Measurements from ENCODE around the gene MYRF.

The MYRF gene

DNA sequence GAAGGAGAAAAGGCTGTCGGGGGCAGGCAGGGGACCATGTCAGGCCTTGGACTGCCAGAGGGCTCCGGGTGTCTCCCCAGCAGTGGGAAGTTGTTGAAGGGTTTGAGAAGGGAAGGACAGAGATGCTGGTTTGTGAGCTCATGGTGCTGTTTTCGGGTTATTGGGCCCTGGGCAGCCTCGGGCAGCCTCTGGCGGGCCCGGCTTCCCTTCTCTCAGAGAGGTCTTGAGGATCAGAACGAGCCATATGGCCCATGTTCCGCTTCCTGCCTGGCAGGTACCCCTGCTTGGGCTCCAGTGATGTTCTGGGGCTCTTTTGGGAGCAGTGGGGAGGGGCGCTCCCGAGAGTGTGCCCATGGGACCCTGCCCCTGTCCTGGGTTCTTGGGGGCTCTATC is 9.8 kb downstream of the MYRF start:
- DNase-seq, result no peak

DNA sequence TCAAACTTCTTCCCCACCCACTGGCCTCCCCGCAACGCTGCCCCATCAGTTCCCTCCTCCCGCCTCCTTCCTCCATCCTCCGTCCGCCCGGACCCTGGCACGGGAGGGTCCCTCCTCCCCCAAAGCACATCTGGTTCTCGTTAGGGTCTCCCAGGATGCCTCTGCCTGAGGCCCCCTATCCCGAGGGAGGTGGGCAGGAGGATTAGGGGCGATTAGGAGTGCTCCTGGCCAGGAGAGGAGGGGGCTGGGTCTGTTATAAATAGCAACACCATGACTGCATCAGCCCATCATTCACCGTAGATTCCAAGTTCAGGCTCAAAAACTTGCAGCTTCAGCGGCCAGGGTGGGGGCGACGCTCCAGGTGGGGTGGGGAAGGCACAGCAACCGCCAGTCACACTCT is 10.4 kb downstream of the MYRF start:
- no peak for DNase-seq

DNA sequence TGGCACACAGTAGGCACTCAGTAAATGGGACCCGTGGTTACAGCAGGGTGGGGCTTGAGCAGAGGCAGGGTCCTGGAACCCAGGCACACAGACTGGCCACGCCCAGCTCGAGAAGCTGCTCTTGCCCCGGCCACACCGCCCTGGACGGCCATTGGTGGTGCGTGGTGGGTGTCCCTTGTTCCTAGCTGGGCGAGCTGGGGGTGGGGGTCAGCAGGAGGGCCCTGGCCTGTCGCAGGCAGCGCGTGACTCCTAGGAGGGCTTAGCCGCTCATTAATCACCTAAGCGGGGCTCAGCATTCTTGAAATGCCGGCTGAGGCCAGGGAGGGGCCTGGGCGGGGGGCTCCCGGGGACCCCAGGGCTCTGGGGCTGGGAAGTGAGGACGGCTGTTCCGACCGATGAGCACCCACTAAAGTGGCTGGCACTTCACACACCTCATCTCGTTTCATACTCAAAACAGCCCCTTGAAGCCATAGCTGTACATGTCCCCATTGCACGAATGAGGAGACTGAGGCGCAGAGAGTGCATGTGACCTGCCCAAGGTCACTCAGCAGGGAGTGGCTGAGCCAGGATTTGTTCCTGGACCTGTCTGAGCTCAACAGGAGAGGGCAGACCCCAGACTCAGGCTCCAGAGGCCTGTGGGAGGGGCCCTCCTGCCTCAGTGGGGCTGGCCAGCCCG is 11.6 kb downstream of the MYRF start:
- DNase-seq, result no peak

DNA sequence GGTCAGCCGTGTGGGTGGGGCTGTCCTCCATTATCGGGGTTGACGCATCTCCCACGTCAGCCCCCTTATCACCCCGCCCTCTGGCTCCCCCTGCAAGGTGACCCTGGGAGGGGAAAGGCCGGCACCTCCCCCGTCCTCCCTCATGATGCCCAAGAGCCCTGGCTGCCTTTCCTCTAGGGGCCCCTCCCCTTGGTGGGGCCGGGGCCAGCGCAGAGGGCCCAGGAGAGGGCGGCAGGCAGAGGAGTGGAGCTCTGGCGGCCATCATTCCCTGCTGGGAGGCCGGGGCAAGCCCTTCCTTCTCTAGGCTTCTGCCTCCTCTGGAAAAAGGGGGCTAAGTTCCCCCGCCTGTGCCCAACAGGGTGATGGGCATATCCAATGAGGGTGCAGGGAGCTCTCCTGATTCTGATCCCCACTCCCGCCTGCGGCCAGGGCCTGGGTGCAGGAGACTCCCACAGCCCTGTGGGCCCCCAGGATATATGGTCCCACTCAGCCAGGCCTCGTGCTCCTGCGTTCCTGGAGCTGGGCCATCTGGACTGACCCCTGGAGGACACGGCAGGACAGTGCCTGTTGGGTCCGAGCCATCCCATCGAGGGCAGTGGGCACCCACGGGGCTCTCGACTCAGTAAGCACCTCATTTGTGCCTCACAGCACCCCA is 12.3 kb downstream of the MYRF start:
- DNase-seq, result no peak

GRCh38 chr11:61765550-61766253 is 13.3 kb downstream of the MYRF start:
- no peak for DNase-seq

- DNase-seq, result no peak
Measured at GRCh38 chr11:61766353-61766841, 14.0 kb downstream of the MYRF start.

DNA sequence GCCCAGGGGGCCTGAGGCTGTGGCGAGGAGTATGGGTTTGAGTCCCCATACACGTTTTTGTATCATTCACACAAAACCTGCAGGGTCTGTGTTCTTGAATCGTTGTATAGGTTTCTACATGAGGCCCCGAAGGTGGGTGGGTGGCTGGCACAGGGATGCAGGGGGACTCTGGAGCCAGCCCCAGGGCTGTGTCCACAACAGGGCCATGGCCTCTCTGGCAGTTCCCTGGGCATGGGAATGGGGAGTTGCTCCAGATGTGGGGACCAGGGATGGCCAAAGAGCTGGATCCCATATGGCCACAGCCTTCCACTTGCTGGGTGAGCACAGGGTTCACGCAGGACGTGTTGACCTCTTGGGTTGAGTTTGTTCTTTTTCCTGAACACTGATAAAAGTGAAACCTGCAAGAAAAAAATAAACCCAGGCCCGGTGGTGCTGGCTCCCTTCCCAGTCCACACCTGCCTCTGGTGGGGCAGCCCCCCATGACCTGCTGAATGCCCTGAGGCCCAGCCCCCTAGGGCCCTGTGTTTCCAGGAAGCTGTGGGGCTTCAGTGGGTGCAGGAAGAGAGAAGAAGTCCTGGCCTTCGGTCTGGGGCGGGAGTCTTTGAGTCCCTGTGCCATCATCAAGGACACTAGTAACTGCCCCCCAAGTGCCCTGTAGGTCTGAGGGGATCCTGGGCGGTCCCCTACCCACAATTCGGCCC is 16.1 kb downstream of the MYRF start:
- DNase-seq, result no peak

DNA sequence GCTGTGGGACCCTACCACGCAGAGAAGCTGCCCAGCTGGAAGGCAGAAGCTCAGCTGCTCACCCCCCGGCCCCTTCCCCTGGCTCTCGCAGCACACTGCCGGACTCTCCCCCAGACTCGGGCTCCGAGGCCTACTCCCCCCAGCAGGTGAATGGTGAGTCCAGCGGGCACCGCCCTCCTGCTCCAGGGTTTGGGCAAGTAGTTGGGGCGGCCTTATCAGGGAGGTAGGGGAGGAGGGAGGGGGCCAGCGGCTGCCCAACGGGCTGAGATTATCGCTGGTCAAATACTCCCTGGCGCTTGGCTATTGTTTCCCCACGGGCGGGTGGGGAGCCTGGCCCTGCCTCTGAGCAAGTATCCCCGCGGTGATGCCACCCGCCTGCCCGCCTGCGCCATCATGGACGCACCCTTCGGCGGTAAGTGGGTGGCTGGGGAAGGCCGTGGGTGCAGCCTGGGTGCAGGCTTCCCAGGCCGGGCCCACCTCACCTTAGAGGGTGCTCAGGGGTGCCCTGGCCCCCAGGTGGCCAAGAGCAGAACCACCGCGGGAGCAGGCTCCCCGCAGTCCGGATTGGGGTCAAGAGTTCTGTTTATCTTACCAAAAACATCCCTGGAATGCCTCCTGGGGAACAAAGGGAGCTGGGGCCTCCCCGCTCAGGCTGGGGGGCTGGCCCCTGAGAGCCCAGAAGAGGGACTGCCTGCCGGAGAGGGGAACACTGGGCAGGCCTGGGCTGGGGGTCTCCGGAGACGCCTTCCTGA is 16.9 kb downstream of the MYRF start:
- no peak for DNase-seq

GRCh38 chr11:61769946-61770683 is 17.7 kb downstream of the MYRF start:
- DNase-seq, result no peak

DNA sequence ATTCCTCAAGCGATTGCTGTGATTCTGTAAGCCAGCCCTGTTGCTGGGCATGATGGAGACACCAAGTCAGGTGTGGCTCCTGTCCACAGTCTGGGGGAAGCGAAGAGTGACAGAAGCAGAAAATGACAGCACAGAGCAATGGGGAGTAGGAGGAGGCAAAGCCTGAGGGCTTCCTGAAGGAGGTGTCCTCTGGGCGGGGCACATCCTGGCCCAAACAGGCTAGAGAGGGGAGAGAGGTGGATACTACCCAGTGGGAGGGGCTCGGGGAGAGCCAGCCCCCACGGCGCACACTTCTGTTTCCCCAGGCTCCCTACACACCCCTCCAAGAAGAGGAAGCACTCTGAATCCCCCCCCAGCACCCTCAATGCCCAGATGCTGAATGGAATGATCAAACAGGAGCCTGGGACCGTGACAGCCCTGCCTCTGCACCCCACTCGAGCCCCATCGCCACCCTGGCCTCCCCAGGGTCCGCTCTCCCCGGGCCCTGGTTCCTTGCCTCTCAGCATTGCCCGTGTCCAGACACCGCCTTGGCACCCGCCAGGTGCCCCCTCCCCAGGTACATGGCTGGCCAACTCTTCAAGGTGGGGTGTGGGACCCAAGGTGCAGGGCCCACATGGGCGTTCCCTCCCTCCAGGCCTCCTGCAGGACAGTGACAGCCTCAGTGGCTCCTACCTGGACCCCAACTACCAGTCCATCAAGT is 18.9 kb downstream of the MYRF start:
- DNase-seq, result no peak

- DNase-seq, result no peak
Measured at GRCh38 chr11:61771985-61772455, 19.6 kb downstream of the MYRF start.

DNA sequence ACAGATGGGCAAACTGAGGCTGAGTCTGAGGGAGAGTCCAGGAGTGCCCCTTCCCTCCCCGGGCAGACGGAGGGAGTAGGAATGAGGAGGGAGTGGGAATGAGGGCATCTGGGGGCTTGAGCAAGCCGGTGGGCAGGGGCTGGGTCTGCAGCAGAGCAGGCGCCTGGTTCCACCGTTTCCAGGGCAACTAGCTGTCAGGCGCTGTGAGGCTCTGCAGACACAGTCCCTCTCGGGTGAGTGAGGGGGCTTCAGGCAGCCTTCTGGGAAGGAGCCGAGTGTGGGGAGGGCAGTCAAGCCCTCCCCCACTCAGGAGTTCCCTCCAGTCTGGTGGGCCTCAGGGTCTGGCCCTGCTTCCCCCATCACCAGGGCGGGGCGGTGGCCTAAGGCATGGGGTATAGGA is 20.9 kb downstream of the MYRF start:
- DNase-seq, result no peak

DNA sequence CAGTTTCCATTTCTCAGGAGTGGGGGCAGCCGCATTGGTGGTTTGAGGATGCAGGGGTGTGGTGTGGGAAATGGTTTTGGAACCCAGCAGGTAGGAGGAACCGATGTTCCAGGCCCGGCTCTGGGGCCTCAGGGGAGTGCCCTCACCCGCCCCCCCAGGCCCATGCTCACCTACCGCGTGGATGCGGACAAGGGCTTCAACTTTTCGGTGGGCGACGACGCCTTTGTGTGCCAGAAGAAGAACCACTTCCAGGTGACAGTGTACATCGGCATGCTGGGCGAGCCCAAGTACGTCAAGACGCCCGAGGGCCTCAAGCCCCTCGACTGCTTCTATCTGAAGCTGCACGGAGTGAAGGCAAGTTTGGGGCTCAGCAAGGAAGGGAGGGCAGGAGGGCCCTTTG is 21.4 kb downstream of the MYRF start:
- no peak for DNase-seq

- no peak for DNase-seq
Measured at GRCh38 chr11:61774411-61774810, 22.0 kb downstream of the MYRF start.

DNA sequence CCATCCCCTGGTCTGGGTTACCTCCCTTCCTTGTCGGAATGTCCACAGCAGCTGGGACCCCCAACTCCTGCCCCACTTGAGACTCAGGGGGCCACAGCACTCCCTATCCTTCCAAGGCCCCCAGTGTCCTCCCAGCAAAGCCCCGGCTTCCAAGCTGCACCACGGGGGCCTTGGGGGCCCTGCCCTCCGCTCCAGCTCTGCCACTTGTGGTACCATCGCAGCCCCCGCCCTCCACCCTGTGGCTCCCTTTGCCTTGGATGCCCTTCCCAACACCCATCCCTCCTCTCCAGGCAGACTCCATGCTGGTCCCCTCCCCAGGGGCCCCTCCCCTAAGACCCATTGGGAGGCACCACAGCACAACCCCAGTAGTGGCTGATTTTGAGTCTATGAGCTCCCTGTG is 22.7 kb downstream of the MYRF start:
- DNase-seq, result no peak

DNA sequence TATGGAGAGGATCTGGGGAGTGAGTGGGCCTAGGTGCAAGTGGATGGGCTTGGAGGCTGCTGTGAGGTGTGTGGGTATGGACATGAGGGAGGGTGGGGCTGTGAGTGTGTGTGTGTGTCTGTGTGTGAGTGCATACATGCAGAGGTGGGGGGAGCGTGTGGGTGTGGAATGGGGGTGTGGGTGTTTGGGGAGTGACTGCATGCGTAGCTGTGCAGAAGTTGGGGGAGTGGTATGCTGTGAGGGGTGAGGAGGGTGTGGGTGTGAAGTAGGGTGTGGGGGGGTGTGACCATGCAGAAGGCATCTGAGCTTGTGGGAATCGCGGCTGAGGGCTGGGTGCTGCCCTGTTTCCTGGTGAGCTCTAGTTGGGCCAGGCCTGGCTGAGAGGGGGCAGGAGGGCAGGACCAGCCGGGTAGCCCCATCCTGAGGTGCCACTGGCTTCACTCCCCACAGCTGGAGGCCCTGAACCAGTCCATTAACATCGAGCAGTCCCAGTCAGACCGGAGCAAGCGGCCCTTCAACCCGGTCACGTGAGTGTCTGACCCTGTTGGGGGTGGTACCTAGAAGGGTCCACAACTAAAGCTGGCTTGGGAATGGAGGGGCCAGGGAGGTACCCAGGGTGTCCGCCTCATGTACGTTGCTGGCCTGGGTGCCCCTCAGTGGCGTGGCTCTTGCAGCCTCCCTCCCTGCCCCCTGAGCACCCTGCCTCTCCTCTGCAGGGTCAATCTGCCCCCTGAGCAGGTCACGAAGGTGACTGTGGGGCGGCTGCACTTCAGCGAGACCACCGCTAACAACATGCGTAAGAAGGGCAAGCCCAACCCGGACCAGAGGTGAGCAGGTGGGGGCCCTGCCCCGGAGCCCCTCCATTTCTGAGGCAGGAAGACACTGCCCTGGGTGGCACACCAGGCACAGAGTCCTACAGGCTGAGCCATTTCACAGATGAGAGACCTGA is 23.4 kb downstream of the MYRF start:
- DNase-seq, result no peak

GRCh38 chr11:61776561-61777075 is 24.2 kb downstream of the MYRF start:
- peak; percentile 60 for DNase-seq

- peak; percentile 65 for DNase-seq
Measured at GRCh38 chr11:61777234-61778090, 25.0 kb downstream of the MYRF start.
